ENCODE measurements around the gene TTN.

- TF ChIP-seq CTCF (IDR thresholded peaks at IDR 0.05; ENCODE audit: low read length) (peak; percentile 80), EZH2 (optimal IDR thresholded peaks at IDR 0.05; ENCODE audit: low read depth, low read length) (no peak)
Measured at GRCh38 chr2:178761759-178762371, 45.4 kb downstream of the TTN start.
